Measurements from ENCODE around the gene AOAH.

Gene AOAH

DNA sequence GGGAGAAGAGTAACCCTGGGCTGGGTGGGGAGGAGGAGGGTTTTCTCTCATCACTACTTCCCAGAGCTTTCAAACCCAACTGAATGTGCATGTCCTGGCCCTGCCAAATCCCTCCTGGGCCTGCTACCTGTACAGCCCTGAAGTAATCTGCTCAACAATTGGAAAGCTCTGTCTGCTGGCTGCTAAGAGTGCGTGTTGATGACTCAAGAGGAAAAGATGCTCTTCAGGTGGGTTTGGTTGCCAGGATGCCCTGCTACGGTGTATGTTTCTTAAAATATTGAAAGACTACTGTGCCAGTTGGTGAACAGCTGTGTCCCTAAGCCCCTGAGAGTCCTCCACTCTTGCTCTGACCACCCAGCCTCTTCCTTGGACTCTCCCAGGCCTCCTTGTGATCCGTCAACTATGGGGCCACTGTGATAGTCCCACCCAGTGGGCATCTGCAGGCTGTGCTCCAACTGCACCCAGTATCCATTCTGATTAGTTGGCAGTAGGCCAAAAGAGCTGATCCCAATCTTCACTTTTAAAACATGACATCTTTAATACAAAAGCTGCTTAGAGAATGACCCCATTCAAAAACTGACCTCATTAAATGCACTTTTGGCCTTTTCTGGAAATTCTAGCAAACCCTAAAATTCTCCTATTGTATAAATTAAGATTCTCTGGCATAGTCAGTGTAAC lies 85.6 kb downstream of the AOAH start:
- TF ChIP-seq, protein P1, sequence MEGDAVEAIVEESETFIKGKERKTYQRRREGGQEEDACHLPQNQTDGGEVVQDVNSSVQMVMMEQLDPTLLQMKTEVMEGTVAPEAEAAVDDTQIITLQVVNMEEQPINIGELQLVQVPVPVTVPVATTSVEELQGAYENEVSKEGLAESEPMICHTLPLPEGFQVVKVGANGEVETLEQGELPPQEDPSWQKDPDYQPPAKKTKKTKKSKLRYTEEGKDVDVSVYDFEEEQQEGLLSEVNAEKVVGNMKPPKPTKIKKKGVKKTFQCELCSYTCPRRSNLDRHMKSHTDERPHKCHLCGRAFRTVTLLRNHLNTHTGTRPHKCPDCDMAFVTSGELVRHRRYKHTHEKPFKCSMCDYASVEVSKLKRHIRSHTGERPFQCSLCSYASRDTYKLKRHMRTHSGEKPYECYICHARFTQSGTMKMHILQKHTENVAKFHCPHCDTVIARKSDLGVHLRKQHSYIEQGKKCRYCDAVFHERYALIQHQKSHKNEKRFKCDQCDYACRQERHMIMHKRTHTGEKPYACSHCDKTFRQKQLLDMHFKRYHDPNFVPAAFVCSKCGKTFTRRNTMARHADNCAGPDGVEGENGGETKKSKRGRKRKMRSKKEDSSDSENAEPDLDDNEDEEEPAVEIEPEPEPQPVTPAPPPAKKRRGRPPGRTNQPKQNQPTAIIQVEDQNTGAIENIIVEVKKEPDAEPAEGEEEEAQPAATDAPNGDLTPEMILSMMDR (IDR thresholded peaks at IDR 0.05; ENCODE audit: low read depth, low read length), result no peak
- DNase-seq (ENCODE audit: low read depth in 2 of 2), result no peak
- no peak overlapping the region for H3K4me3 ChIP-seq (replicated peaks in 1 of 2; ENCODE audit: low read depth in 2 of 2, low read length in 2 of 2)

DNA sequence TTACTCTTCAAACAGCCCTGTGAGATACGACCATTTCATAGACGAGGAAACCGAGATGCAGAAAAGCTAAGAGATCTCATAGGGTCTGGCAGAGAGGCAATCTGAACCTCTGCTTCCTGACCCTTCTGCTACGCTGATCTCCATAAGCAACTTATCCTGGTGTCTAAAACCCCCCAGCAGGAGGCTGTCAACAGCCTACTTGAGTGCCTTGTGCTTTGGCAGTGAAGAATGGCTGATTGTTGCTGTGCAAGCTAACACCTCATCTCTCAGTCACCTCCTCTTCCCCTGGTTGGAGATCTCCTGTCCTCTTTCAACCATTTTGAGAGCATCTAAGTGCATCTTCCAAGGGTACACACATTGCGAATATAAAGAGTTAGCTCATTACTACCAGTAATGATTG lies 86.2 kb downstream of the AOAH start:
- TF ChIP-seq, protein P1 (IDR thresholded peaks at IDR 0.05; ENCODE audit: low read depth, low read length), result no peak
- DNase-seq (ENCODE audit: low read depth in 2 of 2), result no peak
- no peak overlapping the region for H3K4me3 ChIP-seq (replicated peaks in 1 of 2; ENCODE audit: low read depth in 2 of 2, low read length in 2 of 2)

DNA sequence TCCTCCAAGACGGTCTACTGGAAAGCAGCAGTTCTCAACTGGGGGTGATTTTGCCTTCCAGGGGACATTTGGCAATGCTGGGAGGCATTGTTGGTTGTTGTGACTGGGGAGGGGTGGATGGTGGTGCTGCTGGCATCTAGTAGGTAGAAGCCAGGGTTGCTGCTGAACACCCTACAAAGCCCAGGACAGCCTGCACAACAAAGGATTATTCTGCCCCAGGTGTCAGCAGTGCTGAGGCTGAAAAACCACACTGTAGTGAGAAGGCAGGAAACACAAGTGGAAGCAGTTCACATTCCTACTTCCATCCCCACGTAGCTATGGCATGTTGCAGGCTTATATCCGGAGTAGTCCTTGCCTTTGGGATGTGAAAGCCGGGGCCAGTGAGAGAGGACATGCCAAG lies 86.9 kb downstream of the AOAH start:
- no peak overlapping the region for H3K4me3 ChIP-seq (replicated peaks in 1 of 2; ENCODE audit: low read depth in 2 of 2, low read length in 2 of 2)
- no peak for DNase-seq (ENCODE audit: low read depth in 2 of 2)
- TF ChIP-seq, protein P1 (IDR thresholded peaks at IDR 0.05; ENCODE audit: low read depth, low read length), result no peak

DNA sequence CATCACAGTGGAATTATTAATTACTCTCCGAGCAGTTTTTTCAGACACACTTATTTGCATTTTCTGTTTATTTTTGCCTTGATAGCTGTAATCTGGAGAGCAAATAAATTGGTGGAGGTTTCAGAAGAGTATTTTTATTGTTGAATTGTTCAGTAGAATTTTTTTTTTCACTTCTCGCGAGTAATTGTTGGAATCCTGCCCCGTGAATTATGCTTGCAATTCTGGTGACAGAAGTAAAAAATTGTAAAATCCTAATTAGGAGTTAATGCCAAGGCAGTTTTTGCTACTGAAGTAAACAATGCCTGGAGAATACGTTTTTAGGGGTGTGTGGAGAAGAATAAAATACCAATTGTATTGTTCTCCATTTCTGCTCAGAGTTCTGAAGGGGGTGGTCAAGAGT lies 88.2 kb downstream of the AOAH start:
- DNase-seq (ENCODE audit: low read depth in 2 of 2), result no peak
- no peak overlapping the region for H3K4me3 ChIP-seq (replicated peaks in 1 of 2; ENCODE audit: low read depth in 2 of 2, low read length in 2 of 2)
- TF ChIP-seq, protein P1 (IDR thresholded peaks at IDR 0.05; ENCODE audit: low read depth, low read length), result no peak

DNA sequence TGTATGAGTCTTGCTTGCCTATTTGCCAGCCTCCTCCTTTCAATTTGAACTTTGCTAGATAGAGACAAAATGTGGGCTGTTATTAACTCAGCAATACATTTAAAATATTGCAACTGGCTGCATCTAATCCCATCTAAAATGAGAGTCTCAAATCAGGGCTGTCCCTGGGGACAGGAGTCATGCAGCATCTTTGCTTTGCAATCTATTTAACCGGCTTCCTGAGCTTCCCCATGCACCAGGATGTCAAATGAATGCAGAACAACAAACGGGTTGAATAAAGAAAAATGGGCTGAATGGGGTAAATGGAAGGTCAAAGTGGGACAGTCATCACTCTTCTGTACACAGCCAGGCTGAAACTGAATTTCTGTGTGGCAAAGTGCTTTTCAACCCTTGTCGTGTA lies 89.2 kb downstream of the AOAH start:
- H3K4me3 ChIP-seq (replicated peaks in 1 of 2; ENCODE audit: low read depth in 2 of 2, low read length in 2 of 2), result no peak overlapping the region
- TF ChIP-seq, protein P1 (IDR thresholded peaks at IDR 0.05; ENCODE audit: low read depth, low read length), result no peak
- no peak for DNase-seq (ENCODE audit: low read depth in 2 of 2)

DNA sequence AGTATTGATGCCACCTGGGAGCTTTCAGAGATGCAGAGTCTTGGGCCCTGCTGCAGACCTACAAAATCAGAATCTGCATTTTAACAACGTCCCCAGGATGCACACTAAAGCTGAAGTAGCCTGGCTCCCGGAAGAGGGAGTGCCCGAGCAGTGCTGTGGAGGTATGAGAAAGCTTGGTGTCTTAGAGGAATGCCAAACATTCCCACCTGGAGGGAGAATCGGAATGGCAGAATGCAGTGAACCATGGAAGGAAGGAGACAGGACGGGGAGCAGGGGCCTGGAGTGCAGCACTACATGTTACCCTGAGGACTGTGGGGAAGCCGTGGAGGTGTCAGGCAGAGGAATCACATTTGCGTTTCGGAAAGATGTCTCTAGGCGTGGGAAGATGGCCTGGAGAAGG lies 90.9 kb downstream of the AOAH start:
- DNase-seq (ENCODE audit: low read depth in 2 of 2), result no peak
- TF ChIP-seq, protein P1 (IDR thresholded peaks at IDR 0.05; ENCODE audit: low read depth, low read length), result no peak

DNA sequence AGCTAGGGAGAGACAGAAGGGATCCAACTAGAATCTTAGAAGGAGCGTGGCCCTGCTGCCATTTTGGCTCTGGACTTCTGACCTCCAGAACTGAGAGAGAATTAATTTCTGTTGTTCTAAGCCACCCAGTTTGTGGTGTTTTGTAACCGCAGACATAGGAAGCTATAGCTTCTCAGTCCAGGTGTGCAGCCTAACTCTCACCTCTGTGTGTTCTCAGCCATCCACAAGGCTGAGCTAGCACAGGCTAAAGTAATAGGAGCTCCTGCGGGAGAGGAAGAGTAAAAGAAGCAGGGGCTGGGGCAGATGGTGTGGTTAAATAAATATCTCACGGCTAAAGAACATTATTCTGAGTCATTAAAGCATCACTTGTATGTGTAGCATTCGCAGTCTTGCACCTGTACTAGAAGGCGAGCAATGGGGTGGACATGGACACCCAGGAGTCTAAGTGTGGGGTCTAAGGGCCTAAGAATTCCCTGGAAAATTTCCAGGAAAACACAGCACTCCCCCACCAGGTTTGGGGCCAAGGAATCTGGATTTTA lies 94.1 kb downstream of the AOAH start:
- TF ChIP-seq, protein P1 (IDR thresholded peaks at IDR 0.05; ENCODE audit: low read depth, low read length), result no peak
- H3K4me3 ChIP-seq (replicated peaks in 1 of 2; ENCODE audit: low read depth in 2 of 2, low read length in 2 of 2), result no peak overlapping the region
- DNase-seq (ENCODE audit: low read depth in 2 of 2), result no peak

More for the DNA sequence above, 90.9 kb downstream of the AOAH start:
- no peak overlapping the region for H3K4me3 ChIP-seq (replicated peaks in 1 of 2; ENCODE audit: low read depth in 2 of 2, low read length in 2 of 2)

All from cardiac fibroblast (primary cell).